HEK293 (cell line): ENCODE data around the gene EPS8L1.
A peak's percentile ranks its signal among the peaks of the same experiment; 100 is the strongest.

ENCODE experiments used
- GLI4 ChIP-seq: fragments of 450-650 bp; formaldehyde crosslinking; IDR thresholded peaks from 2 replicates; pipeline ENCODE4 v1.5.1; 2016; ENCODE audit warnings: missing biosample characterization, missing genetic modification characterization
- GLIS1 ChIP-seq: fragments of 450-650 bp; formaldehyde crosslinking; IDR thresholded peaks from 2 replicates; pipeline ENCODE4 v1.5.1; 2016; ENCODE audit warnings: missing biosample characterization, missing genetic modification characterization
- SP2 ChIP-seq: fragments of 450-650 bp; formaldehyde crosslinking; IDR thresholded peaks from 2 replicates; pipeline ENCODE4 v1.5.1; 2016; ENCODE audit warnings: missing biosample characterization, missing genetic modification characterization
- ZNF148 ChIP-seq: fragments of 450-650 bp; formaldehyde crosslinking; IDR thresholded peaks from 2 replicates; pipeline ENCODE4 v1.5.0; 2017; ENCODE audit warnings: missing biosample characterization, missing genetic modification characterization, borderline replicate concordance
- ZNF155 ChIP-seq: fragments of 450-650 bp; formaldehyde crosslinking; IDR thresholded peaks from 2 replicates; pipeline ENCODE4 v1.5.1; 2016; ENCODE audit warnings: missing biosample characterization, missing genetic modification characterization
- ZNF398 ChIP-seq: fragments of 450-650 bp; formaldehyde crosslinking; IDR thresholded peaks from 2 replicates; pipeline ENCODE4 v1.5.1; 2017; ENCODE audit warnings: missing biosample characterization, missing genetic modification characterization
- ZNF549 ChIP-seq: fragments of 450-650 bp; IDR thresholded peaks from 2 replicates; pipeline ENCODE4 v1.5.1; 2018; ENCODE audit warnings: missing biosample characterization, missing genetic modification characterization, mild to moderate bottlenecking, inconsistent platforms, moderate library complexity
- ZNF621 ChIP-seq: fragments of 450-650 bp; formaldehyde crosslinking; IDR thresholded peaks from 2 replicates; pipeline ENCODE4 v1.5.1; 2017; ENCODE audit warnings: missing biosample characterization, missing genetic modification characterization
- ZNF645 ChIP-seq: fragments of 450-650 bp; formaldehyde crosslinking; IDR thresholded peaks from 2 replicates; pipeline ENCODE4; 2016; ENCODE audit warnings: missing biosample characterization, missing genetic modification characterization
- ZNF654 ChIP-seq: fragments of 450-650 bp; formaldehyde crosslinking; IDR thresholded peaks from 2 replicates; pipeline ENCODE4 v1.5.1; 2016; ENCODE audit warnings: low read depth, missing biosample characterization, missing genetic modification characterization
- ZNF692 ChIP-seq: fragments of 450-650 bp; formaldehyde crosslinking; IDR thresholded peaks from 2 replicates; pipeline ENCODE4 v1.5.1; 2016; ENCODE audit warnings: missing biosample characterization, missing genetic modification characterization
- ZNF76 ChIP-seq: fragments of 450-650 bp; formaldehyde crosslinking; IDR thresholded peaks from 2 replicates; pipeline ENCODE4; 2016; ENCODE audit warnings: low read depth, missing biosample characterization, missing genetic modification characterization, borderline replicate concordance
- ZNF791 ChIP-seq: fragments of 450-650 bp; formaldehyde crosslinking; IDR thresholded peaks from 2 replicates; pipeline ENCODE4 v1.5.1; 2016; ENCODE audit warnings: missing biosample characterization, missing genetic modification characterization
- ZSCAN16 ChIP-seq: fragments of 450-650 bp; formaldehyde crosslinking; IDR thresholded peaks from 2 replicates; pipeline ENCODE4 v1.5.1; 2016; ENCODE audit warnings: missing biosample characterization, missing genetic modification characterization
- ZSCAN5A ChIP-seq: fragments of 450-650 bp; formaldehyde crosslinking; IDR thresholded peaks from 2 replicates; pipeline ENCODE4 v1.5.1; 2016; ENCODE audit warnings: missing biosample characterization, missing genetic modification characterization
- TF ChIP-seq, protein P1 (sequence below): fragments of 450-650 bp; formaldehyde crosslinking; conservative IDR thresholded peaks from 2 replicates; pipeline ENCODE4 v1.5.1; 2016; ENCODE audit warnings: low read depth, missing biosample characterization, missing genetic modification characterization
- TF ChIP-seq, protein P2 (sequence below): fragments of 450-650 bp; formaldehyde crosslinking; IDR thresholded peaks from 2 replicates; pipeline ENCODE4 v1.5.1; 2016; ENCODE audit warnings: missing biosample characterization, missing genetic modification characterization, borderline replicate concordance
- TF ChIP-seq, protein P3 (sequence below): fragments of 450-650 bp; IDR thresholded peaks from 2 replicates; pipeline ENCODE4 v1.5.1; 2018; ENCODE audit warnings: missing biosample characterization, mild to moderate bottlenecking, missing genetic modification characterization

EPS8L1 gene

GRCh38 chr19:55068950-55069864, 6.5 kb upstream of the EPS8L1 start (continued):
- TF ChIP-seq, protein P1, sequence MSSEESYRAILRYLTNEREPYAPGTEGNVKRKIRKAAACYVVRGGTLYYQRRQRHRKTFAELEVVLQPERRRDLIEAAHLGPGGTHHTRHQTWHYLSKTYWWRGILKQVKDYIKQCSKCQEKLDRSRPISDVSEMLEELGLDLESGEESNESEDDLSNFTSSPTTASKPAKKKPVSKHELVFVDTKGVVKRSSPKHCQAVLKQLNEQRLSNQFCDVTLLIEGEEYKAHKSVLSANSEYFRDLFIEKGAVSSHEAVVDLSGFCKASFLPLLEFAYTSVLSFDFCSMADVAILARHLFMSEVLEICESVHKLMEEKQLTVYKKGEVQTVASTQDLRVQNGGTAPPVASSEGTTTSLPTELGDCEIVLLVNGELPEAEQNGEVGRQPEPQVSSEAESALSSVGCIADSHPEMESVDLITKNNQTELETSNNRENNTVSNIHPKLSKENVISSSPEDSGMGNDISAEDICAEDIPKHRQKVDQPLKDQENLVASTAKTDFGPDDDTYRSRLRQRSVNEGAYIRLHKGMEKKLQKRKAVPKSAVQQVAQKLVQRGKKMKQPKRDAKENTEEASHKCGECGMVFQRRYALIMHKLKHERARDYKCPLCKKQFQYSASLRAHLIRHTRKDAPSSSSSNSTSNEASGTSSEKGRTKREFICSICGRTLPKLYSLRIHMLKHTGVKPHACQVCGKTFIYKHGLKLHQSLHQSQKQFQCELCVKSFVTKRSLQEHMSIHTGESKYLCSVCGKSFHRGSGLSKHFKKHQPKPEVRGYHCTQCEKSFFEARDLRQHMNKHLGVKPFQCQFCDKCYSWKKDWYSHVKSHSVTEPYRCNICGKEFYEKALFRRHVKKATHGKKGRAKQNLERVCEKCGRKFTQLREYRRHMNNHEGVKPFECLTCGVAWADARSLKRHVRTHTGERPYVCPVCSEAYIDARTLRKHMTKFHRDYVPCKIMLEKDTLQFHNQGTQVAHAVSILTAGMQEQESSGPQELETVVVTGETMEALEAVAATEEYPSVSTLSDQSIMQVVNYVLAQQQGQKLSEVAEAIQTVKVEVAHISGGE (tag by site-specific recombination), result no peak
- TF ChIP-seq GLIS1 (tag by site-specific recombination), result peak; percentile 89
- TF ChIP-seq, protein P2, sequence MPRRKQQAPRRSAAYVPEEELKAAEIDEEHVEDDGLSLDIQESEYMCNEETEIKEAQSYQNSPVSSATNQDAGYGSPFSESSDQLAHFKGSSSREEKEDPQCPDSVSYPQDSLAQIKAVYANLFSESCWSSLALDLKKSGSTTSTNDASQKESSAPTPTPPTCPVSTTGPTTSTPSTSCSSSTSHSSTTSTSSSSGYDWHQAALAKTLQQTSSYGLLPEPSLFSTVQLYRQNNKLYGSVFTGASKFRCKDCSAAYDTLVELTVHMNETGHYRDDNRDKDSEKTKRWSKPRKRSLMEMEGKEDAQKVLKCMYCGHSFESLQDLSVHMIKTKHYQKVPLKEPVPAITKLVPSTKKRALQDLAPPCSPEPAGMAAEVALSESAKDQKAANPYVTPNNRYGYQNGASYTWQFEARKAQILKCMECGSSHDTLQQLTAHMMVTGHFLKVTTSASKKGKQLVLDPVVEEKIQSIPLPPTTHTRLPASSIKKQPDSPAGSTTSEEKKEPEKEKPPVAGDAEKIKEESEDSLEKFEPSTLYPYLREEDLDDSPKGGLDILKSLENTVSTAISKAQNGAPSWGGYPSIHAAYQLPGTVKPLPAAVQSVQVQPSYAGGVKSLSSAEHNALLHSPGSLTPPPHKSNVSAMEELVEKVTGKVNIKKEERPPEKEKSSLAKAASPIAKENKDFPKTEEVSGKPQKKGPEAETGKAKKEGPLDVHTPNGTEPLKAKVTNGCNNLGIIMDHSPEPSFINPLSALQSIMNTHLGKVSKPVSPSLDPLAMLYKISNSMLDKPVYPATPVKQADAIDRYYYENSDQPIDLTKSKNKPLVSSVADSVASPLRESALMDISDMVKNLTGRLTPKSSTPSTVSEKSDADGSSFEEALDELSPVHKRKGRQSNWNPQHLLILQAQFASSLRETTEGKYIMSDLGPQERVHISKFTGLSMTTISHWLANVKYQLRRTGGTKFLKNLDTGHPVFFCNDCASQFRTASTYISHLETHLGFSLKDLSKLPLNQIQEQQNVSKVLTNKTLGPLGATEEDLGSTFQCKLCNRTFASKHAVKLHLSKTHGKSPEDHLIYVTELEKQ, result no peak
- no peak for TF ChIP-seq ZNF692 (tag by site-specific recombination)
- TF ChIP-seq ZNF791 (tag by site-specific recombination), result no peak
- no peak for TF ChIP-seq ZSCAN5A (tag by site-specific recombination)
- no peak for TF ChIP-seq ZNF76 (tag by site-specific recombination)
- no peak for TF ChIP-seq ZNF654 (tag by site-specific recombination)
- TF ChIP-seq GLI4 (tag by site-specific recombination), result no peak
- TF ChIP-seq ZSCAN16 (tag by site-specific recombination), result no peak
- no peak for TF ChIP-seq ZNF155
- peak; percentile 46 for TF ChIP-seq SP2 (tag by site-specific recombination)
- peak; percentile 62 for TF ChIP-seq ZNF398 (tag by site-specific recombination)
- no peak for TF ChIP-seq ZNF645 (tag by site-specific recombination)
- no peak for TF ChIP-seq ZNF549 (tag by site-specific recombination)
- TF ChIP-seq ZNF148 (tag by site-specific recombination), result no peak
- TF ChIP-seq ZNF621 (tag by site-specific recombination), result no peak
- TF ChIP-seq, protein P3, sequence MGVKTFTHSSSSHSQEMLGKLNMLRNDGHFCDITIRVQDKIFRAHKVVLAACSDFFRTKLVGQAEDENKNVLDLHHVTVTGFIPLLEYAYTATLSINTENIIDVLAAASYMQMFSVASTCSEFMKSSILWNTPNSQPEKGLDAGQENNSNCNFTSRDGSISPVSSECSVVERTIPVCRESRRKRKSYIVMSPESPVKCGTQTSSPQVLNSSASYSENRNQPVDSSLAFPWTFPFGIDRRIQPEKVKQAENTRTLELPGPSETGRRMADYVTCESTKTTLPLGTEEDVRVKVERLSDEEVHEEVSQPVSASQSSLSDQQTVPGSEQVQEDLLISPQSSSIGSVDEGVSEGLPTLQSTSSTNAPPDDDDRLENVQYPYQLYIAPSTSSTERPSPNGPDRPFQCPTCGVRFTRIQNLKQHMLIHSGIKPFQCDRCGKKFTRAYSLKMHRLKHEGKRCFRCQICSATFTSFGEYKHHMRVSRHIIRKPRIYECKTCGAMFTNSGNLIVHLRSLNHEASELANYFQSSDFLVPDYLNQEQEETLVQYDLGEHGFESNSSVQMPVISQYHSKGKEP (tag by site-specific recombination), result no peak
